H1 (cell line): Measurements from ENCODE around the gene GABRB2. TPM values are rescaled to one million over a fixed set of nuclear protein-coding genes. Genes with fewer than 3 reads are reported as not detected.

ENCODE experiments used
- CTCF ChIA-PET: fragments of 300-600 bp; sonication (Branson Sonifier 250); formaldehyde crosslinking; loops from one replicate; lab custom pipeline; 2021; ENCODE audit not compliant: partially characterized antibody; lab: Charles Lee
- POLR2A ChIA-PET: fragments of 300-600 bp; sonication (Branson Sonifier 250); formaldehyde crosslinking; loops from one replicate; lab custom pipeline; 2021; ENCODE audit warnings: inconsistent platforms; ENCODE audit not compliant: partially characterized antibody; lab: Charles Lee
- DNase-seq, 2 experiments: peaks; one replicate each; pipeline versions ENCODE4 v3.0.0 to v3.0.0-alpha.2; 2010 to 2022; ENCODE audit warnings: low spot score in 2 of 2, low read depth in 1 of 2, mixed read lengths in 1 of 2
- FAIRE-seq: peaks from 2 replicates; lab custom pipeline; 2011; peaks lifted over from hg19 to GRCh38; lab: Jason Lieb, UNC
- H2AFZ ChIP-seq: 2 replicates; pipeline ENCODE4 v1.8.1; 2012; ENCODE audit warnings: low read length, inconsistent platforms
- H2AK5ac ChIP-seq: 2 replicates; pipeline ENCODE4 v1.6.1; 2013; ENCODE audit warnings: low read depth, low read length
- H2BK120ac ChIP-seq: replicated peaks from 2 replicates; pipeline ENCODE3; 2013; ENCODE audit warnings: low read depth, low read length, inconsistent platforms
- H2BK12ac ChIP-seq: 2 replicates; pipeline ENCODE4 v1.6.1; 2013; ENCODE audit warnings: low read depth, low read length
- H2BK15ac ChIP-seq: 2 replicates; pipeline ENCODE4 v1.6.1; 2013; ENCODE audit warnings: low read length
- H2BK20ac ChIP-seq: 2 replicates; pipeline ENCODE4 v1.6.1; 2013; ENCODE audit warnings: low read length
- H2BK5ac ChIP-seq: 2 replicates; pipeline ENCODE4 v1.6.1; 2013; ENCODE audit warnings: low read depth, low read length
- H3K14ac ChIP-seq: 2 replicates; pipeline ENCODE4 v1.6.1; 2013; ENCODE audit warnings: inconsistent platforms; ENCODE audit not compliant: insufficient read length
- H3K18ac ChIP-seq: 2 replicates; pipeline ENCODE4 v1.6.1; 2013; ENCODE audit warnings: low read length; ENCODE audit errors: extremely low read depth
- H3K23ac ChIP-seq: 2 replicates; pipeline ENCODE4 v1.6.1; 2013; ENCODE audit warnings: inconsistent platforms; ENCODE audit not compliant: insufficient read length
- H3K23me2 ChIP-seq: 2 replicates; pipeline ENCODE4 v1.6.1; 2013; ENCODE audit warnings: low read depth, low read length
- H3K27ac ChIP-seq: 2 replicates; pipeline ENCODE4 v1.6.1; 2011; ENCODE audit warnings: low read depth, low read length, inconsistent platforms
- H3K27me3 ChIP-seq, 4 experiments: replicated peaks in 1 of 4; 1 replicate in 1 of 4; 2 replicates in 3 of 4; pipeline versions ENCODE4 v1.6.1 to v1.8.1; 2011 to 2013; ENCODE audit warnings: low read length in 3 of 4, mild to moderate bottlenecking in 3 of 4, inconsistent platforms in 2 of 4, mixed read lengths in 2 of 4, moderate library complexity in 1 of 4; ENCODE audit not compliant: control insufficient read depth in 3 of 4, insufficient read depth in 3 of 4; ENCODE audit errors: extremely low read depth in 1 of 4
- H3K36me3 ChIP-seq, 4 experiments: 2 replicates each; pipeline versions ENCODE4 v1.6.1 to v1.8.1; 2011 to 2013; ENCODE audit warnings: mild to moderate bottlenecking in 4 of 4, low read length in 3 of 4, moderate library complexity in 2 of 4, control low read depth in 1 of 4, inconsistent platforms in 1 of 4; ENCODE audit not compliant: insufficient read depth in 4 of 4, control insufficient read depth in 2 of 4
- H3K4ac ChIP-seq: replicated peaks from 2 replicates; pipeline ENCODE3; 2013; ENCODE audit warnings: low read length, low read depth, mixed read lengths, inconsistent platforms; ENCODE audit not compliant: insufficient read length
- H3K4me1 ChIP-seq, 4 experiments: replicated peaks in 1 of 4; 1 replicate in 1 of 4; 2 replicates in 3 of 4; pipeline versions ENCODE4 v1.6.1 to v1.8.1; 2011 to 2013; ENCODE audit warnings: low read length in 3 of 4, inconsistent platforms in 2 of 4, mixed read lengths in 1 of 4; ENCODE audit not compliant: insufficient read depth in 4 of 4, control insufficient read depth in 3 of 4
- H3K4me2 ChIP-seq, 2 experiments: 2 replicates each; pipeline versions ENCODE4 v1.6.1 to v1.8.1; 2011 to 2013; ENCODE audit warnings: low read depth in 2 of 2, low read length in 2 of 2, control low read depth in 1 of 2, inconsistent platforms in 1 of 2, mild to moderate bottlenecking in 1 of 2; ENCODE audit not compliant: insufficient read depth in 1 of 2
- H3K4me3 ChIP-seq, 4 experiments: fragments of 200-600, 300-600 bp in 1 of 4; sonication (generic), shearing (Covaris generic), sonication (Bioruptor Twin) in 1 of 4; 2 replicates each; pipeline versions ENCODE4 v1.5.1 to v1.8.1; 2011 to 2016; ENCODE audit warnings: low read length in 4 of 4, low read depth in 3 of 4, control low read depth in 2 of 4, inconsistent platforms in 2 of 4, mild to moderate bottlenecking in 2 of 4, mixed read lengths in 1 of 4, moderate library complexity in 1 of 4; ENCODE audit not compliant: insufficient read depth in 2 of 4; ENCODE audit errors: extremely low read depth in 1 of 4
- H3K56ac ChIP-seq: replicated peaks from 2 replicates; pipeline ENCODE3; 2013; ENCODE audit warnings: low read depth, mild to moderate bottlenecking, mixed read lengths, low read length, inconsistent platforms; ENCODE audit not compliant: insufficient read length
- H3K79me1 ChIP-seq: 2 replicates; pipeline ENCODE4 v1.6.1; 2013; ENCODE audit warnings: low read depth, low read length, control low read depth
- H3K79me2 ChIP-seq, 2 experiments: 2 replicates each; pipeline versions ENCODE4 v1.6.1 to v1.8.1; 2012 to 2013; ENCODE audit warnings: low read length in 2 of 2, mild to moderate bottlenecking in 2 of 2, inconsistent platforms in 1 of 2; ENCODE audit not compliant: insufficient read depth in 2 of 2, control insufficient read depth in 1 of 2
- H3K9ac ChIP-seq, 4 experiments: replicated peaks in 1 of 4; 1 replicate in 1 of 4; 2 replicates in 3 of 4; pipeline versions ENCODE4 v1.6.1 to v1.8.1; 2011 to 2013; ENCODE audit warnings: low read depth in 3 of 4, low read length in 3 of 4, control low read depth in 2 of 4, mild to moderate bottlenecking in 2 of 4, moderate library complexity in 2 of 4, inconsistent platforms in 1 of 4; ENCODE audit errors: extremely low read depth in 1 of 4
- H3K9me3 ChIP-seq, 2 experiments: 2 replicates each; pipeline versions ENCODE4 v1.6.1 to v1.8.1; 2012 to 2013; ENCODE audit warnings: mild to moderate bottlenecking in 2 of 2, moderate library complexity in 2 of 2, control low read depth in 1 of 2, inconsistent platforms in 1 of 2, low read depth in 1 of 2, low read length in 1 of 2, mixed read lengths in 1 of 2; ENCODE audit not compliant: insufficient read depth in 2 of 2
- H4K20me1 ChIP-seq, 2 experiments: replicated peaks in 1 of 2; 2 replicates each; pipeline versions ENCODE3 to v1.8.1; 2011 to 2013; ENCODE audit warnings: inconsistent platforms in 2 of 2, low read length in 2 of 2, mild to moderate bottlenecking in 1 of 2; ENCODE audit not compliant: insufficient read depth in 2 of 2, control insufficient read depth in 1 of 2
- H4K5ac ChIP-seq: 2 replicates; pipeline ENCODE4 v1.6.1; 2013; ENCODE audit warnings: low read length, low read depth, mixed read lengths, inconsistent platforms; ENCODE audit not compliant: insufficient read length
- H4K8ac ChIP-seq: 2 replicates; pipeline ENCODE4 v1.8.0; 2013; ENCODE audit warnings: mild to moderate bottlenecking, moderate library complexity, low read length, inconsistent platforms; ENCODE audit not compliant: insufficient read depth; ENCODE audit errors: extremely low read depth
- H4K91ac ChIP-seq: replicated peaks from 2 replicates; pipeline ENCODE3; 2013; ENCODE audit warnings: low read length, mixed read lengths, inconsistent platforms; ENCODE audit not compliant: insufficient read length
- CREB1 ChIP-seq: IDR thresholded peaks from 2 replicates; pipeline ENCODE4 v1.6.1; 2012; ENCODE audit warnings: inconsistent platforms
- CTBP2 ChIP-seq: IDR thresholded peaks from 2 replicates; pipeline ENCODE4 v1.7.0; 2011; ENCODE audit warnings: borderline replicate concordance, mild to moderate bottlenecking, moderate library complexity, mixed read lengths, low read length; ENCODE audit not compliant: insufficient read depth, insufficient read length
- SIN3A ChIP-seq, 2 experiments: IDR thresholded peaks in 1 of 2; conservative IDR thresholded peaks in 1 of 2; 2 replicates each; pipeline ENCODE4 v1.6.1; 2011 to 2012; ENCODE audit warnings: low read length in 2 of 2, improper control_type of control experiment in 1 of 2, low read depth in 1 of 2, mild to moderate bottlenecking in 1 of 2
- SIRT6 ChIP-seq: IDR thresholded peaks from one replicate; pipeline ENCODE4 v1.7.1; 2012; ENCODE audit warnings: low read length, inconsistent platforms
- SP2 ChIP-seq: IDR thresholded peaks from 2 replicates; pipeline ENCODE4 v1.6.1; 2012; ENCODE audit warnings: mild to moderate bottlenecking, low read length, inconsistent platforms
- WGBS, 2 experiments: shearing (Covaris generic) in 1 of 2; methylation state at CpG; one replicate each; pipeline versions ENCODE4 v1.1.6 to v1.1.7; 2013 to 2015; ENCODE audit warnings: low lambda C conversion rate in 2 of 2, mixed read lengths in 2 of 2, inconsistent platforms in 1 of 2, low coverage in 1 of 2, missing lambda C conversion rate in 1 of 2; ENCODE audit not compliant: insufficient replicate concordance in 2 of 2, insufficient coverage in 1 of 2, insufficient read length in 1 of 2; ENCODE audit errors: extremely low coverage in 1 of 2, missing lambda C conversion rate in 1 of 2; 5-methylcytosine and 5-hydroxymethylcytosine counted together
- polyA plus RNA-seq, 7 experiments: library from polyadenylated mRNA; depleted of rRNA in 3 of 7; stranded (reverse) in 5 of 7; unstranded in 2 of 7; fragments of >200 nt in 5 of 7; fragments of 200-250 nt in 2 of 7; gene quantifications; 1 replicate in 5 of 7; 2 replicates in 1 of 7; 4 replicates in 1 of 7; pipeline versions ENCODE4 v1.2.1 to v1.2.3, GENCODE V29; 2011 to 2013; ENCODE audit warnings: missing spikeins in 2 of 7, mixed read lengths in 2 of 7
- total RNA-seq: library from RNA; stranded (reverse); fragmentation: NEBNext Ultra II Directional; extraction: Animal tissue kit (Norgen Biotek cat#: 25700); gene quantifications from 2 replicates; pipeline ENCODE4 v1.2.1, GENCODE V29; 2021

GABRB2 gene
- total and polyA plus RNA-seq, 2 of the 8 experiments (the other 6 are each of a cell fraction or from before 2014, with no cell fraction given): 0.54 to 1.9 TPM

DNA sequence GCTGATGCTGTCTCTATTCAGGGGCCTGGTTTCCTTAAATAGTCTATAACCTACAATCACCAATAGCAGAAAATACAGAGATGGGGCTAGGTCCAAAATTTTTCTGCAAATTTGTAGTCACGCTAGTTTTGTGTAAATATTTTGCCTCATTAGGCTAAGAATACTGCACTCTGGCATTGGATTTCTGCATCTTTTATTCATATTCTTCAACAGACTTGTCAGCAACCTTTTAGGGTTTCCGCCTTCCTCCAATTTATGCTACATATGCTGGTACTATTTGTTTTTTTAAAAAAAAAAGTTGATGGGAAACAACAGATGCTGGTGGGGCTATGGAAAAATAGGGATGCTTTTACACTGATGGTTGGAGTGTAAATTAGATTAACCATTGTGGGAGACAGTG lies 202.3 kb downstream of the GABRB2 start:
- H3K9me3 ChIP-seq: no peaks in the 10 kb centered on the region
- H3K18ac ChIP-seq: no peak overlapping the region
- H2BK20ac ChIP-seq: no peak overlapping the region
- H2BK15ac ChIP-seq: no peak overlapping the region
- CTCF ChIA-PET: no interaction called here
- no peak overlapping the region for H2BK12ac ChIP-seq
- H3K23me2 ChIP-seq: no peaks in the 10 kb centered on the region
- no peak overlapping the region for H3K4ac ChIP-seq
- H3K79me1 ChIP-seq: no peaks in the 10 kb centered on the region
- H3K27me3 ChIP-seq: no peaks in the 10 kb centered on the region
- no peak for DNase-seq
- H3K4me3 ChIP-seq: no peak overlapping the region
- no peaks in the 10 kb centered on the region for H3K79me2 ChIP-seq
- no peak overlapping the region for H3K9ac ChIP-seq
- TF ChIP-seq CREB1: no peak
- no peak for TF ChIP-seq CTBP2
- no peak for TF ChIP-seq SIN3A (conservative IDR thresholded peaks at IDR 0.05 in 1 of 2, IDR thresholded peaks at IDR 0.05 in 1 of 2; ENCODE audit: low read depth in 1 of 2, low read length in 2 of 2)
- TF ChIP-seq SIRT6: no peak
- TF ChIP-seq SP2: no peak
- no peak overlapping the region for H2AFZ ChIP-seq
- no peak overlapping the region for H2BK5ac ChIP-seq
- no peaks in the 10 kb centered on the region for H3K36me3 ChIP-seq
- H4K8ac ChIP-seq: no peak overlapping the region
- POLR2A ChIA-PET: no interaction called here
- no peak for FAIRE-seq
- no peak overlapping the region for H3K56ac ChIP-seq
- H3K14ac ChIP-seq: no peak overlapping the region
- H4K91ac ChIP-seq: no peak overlapping the region
- H3K23ac ChIP-seq: no peak overlapping the region
- no peak overlapping the region for H2BK120ac ChIP-seq
- no peak overlapping the region for H2AK5ac ChIP-seq
- no peak overlapping the region for H3K4me2 ChIP-seq
- no peak overlapping the region for H3K27ac ChIP-seq
- H4K5ac ChIP-seq: no peak overlapping the region
- WGBS, 2 experiments: 92% methylated on average over 2 of the region's 2 CpGs; no CpG with 5 or more reads in 1 of the 2 experiments
- H3K4me1 ChIP-seq: no peaks in the 10 kb centered on the region
- no peaks in the 10 kb centered on the region for H4K20me1 ChIP-seq
